Fibroblast of lung (primary cell): Measurements from ENCODE around the gene RASA1.

ENCODE experiments used
- CTCF ChIP-seq, 2 donors: IDR thresholded peaks in 1 of 2; conservative IDR thresholded peaks in 1 of 2; 1 replicate in 1 of 2; 2 replicates in 1 of 2; pipeline ENCODE4 v1.5.1; 2011 to 2012; ENCODE audit warnings: low read length in 2 of 2, control low read depth in 1 of 2, inconsistent platforms in 1 of 2, low read depth in 1 of 2, mild to moderate bottlenecking in 1 of 2
- EZH2 ChIP-seq: IDR thresholded peaks from 2 replicates; pipeline ENCODE4 v1.5.1; 2012; ENCODE audit warnings: low read length, control low read depth, mild to moderate bottlenecking; ENCODE audit errors: missing control alignments

- TF ChIP-seq CTCF (conservative IDR thresholded peaks at IDR 0.05 in 1 of 2, IDR thresholded peaks at IDR 0.05 in 1 of 2; ENCODE audit: low read depth in 1 of 2, low read length in 2 of 2) (no peak), EZH2 (no peak)
Observed at GRCh38 chr5:87307796-87308423, 40.2 kb downstream of the RASA1 start.
